AG09309 (cell line): ENCODE measurements around the gene MGME1.

ENCODE experiments used
- DNase-seq: peaks from one replicate; pipeline ENCODE4 v3.0.0-alpha.2; 2010; ENCODE audit warnings: low read depth
- H3K4me3 ChIP-seq: 2 replicates; pipeline ENCODE4 v1.5.1; 2011; ENCODE audit warnings: mild to moderate bottlenecking, low read depth, low read length, moderate library complexity; ENCODE audit not compliant: control insufficient read depth
- CTCF ChIP-seq: IDR thresholded peaks from 2 replicates; pipeline ENCODE4 v1.5.1; 2011; ENCODE audit warnings: mild to moderate bottlenecking, low read depth, low read length, inconsistent platforms; ENCODE audit not compliant: insufficient read depth, control insufficient read depth; ENCODE audit errors: missing control alignments

Gene MGME1, protein sequence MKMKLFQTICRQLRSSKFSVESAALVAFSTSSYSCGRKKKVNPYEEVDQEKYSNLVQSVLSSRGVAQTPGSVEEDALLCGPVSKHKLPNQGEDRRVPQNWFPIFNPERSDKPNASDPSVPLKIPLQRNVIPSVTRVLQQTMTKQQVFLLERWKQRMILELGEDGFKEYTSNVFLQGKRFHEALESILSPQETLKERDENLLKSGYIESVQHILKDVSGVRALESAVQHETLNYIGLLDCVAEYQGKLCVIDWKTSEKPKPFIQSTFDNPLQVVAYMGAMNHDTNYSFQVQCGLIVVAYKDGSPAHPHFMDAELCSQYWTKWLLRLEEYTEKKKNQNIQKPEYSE

DNA sequence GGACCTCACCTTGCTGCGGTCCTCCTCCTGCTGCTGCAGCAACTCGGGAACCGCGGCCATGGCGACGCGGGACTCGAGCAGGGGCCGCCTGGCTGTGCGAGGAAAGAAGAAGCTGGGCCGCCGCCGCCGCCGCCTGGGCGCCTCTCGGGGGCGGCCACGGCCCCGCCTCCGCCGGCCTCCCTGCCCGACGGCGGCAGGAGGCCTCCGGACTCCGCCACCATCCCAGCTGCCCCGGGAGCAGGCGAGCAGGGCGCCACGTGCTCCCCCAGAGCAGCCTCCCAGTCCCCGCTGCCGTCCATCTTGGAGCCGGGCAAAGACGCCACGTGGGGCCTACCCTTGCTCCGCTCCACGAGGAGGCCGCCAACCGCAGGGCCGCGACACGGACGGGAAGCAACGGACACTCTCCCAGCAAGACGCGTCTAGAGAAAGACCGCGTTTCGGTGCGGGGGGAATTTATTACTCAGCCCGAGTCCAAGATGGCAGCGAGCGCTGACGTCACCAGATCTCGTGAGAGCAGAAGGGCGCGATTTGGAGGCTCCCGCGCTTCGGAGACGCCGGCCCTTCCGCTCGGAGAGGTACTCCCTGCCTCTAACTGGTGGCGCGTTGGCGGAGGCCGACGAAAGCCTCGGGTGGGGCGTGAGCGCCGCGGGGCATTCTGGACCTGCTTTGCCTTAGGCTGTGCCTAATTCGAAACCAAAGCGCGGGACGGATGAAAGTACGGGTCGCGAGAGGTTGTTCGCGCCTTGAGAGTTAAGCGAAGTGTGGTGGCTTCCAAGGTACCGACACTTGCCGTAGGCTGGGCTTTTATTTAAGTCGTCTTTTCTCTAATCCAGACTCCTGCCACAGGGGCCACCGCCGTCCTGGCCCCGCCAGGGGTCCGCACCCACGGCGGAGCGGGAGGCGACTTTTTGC is at the start of gene MGME1, which contains the start of gene SNX5:
TSS of gene MGME1 (plus strand) at position 653 of the 912 bp plus-strand sequence. CDS start 842 bp downstream, outside the sequence.
TSS of gene SNX5 (minus strand) at position 429 of the 912 bp plus-strand sequence. CDS start at position 60, 369 bp downstream.
- H3K4me3 ChIP-seq = peak within 1 kb of the TSS; percentile 92
- peak; percentile 97 for DNase-seq
- no peak for TF ChIP-seq CTCF

DNA sequence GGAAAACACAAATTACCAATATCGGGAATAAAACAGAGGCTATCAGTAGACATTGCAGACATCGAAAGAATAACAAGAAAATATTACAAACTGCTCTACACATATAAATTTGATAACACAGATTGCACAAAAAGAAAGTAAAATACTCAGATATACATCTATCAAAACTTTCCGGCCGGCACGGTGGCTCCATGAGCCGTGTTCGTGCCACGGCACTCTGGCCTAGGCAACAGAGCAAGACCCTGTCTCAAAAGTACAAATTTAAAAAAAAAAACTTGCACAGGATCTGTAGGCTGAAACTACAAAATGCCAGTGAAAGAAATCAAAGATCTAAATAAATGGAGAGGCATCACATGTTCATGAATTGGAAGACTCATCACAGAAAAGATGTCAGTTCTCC is 49.7 kb upstream of the MGME1 start:
- no peak for DNase-seq
- TF ChIP-seq CTCF = no peak
- H3K4me3 ChIP-seq = no peak overlapping the region

DNA sequence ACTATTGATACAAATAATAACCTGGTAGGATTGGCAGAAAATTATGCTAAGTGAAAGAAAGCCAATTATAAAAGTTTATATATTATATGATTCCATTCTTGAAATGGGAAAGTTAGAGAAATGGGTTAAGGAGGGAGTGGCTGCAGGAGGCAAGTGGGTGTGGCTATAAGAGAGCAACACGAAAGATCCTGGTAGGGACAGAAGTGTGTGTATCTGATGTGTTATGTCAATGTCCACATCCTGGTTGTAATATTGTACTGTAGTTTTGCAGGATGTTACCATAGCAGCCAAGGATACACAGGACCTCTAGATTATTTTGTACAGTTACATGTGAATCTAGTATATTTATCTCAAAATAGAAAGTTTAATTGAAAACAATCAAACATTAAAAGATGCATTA is 47.0 kb upstream of the MGME1 start:
- TF ChIP-seq CTCF = no peak
- no peak overlapping the region for H3K4me3 ChIP-seq
- DNase-seq = no peak

GRCh38 chr20:17925141-17925939 is 43.5 kb upstream of the MGME1 start:
- no peak overlapping the region for H3K4me3 ChIP-seq
- no peak for DNase-seq
- TF ChIP-seq CTCF = no peak

DNA sequence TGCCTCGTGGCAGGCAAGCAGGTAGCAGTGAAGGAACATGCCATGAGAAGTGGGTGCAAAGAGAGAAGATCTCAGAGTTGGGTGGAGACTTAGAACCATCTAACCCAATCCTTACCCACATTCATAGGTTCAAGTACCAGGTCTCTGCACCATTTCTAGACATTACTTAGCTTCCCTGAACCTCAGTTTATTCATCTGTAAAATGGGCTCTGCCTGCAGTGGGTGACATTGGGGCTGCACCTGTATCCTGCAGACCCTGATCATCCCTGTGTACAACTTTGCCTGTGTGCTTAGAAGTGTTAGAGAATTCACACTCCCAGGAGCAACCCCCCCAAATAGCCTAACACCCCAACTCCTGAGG is 42.9 kb upstream of the MGME1 start:
- DNase-seq = no peak
- TF ChIP-seq CTCF = no peak
- no peak overlapping the region for H3K4me3 ChIP-seq

- no peak overlapping the region for H3K4me3 ChIP-seq
- no peak for TF ChIP-seq CTCF
- no peak for DNase-seq
Observed at GRCh38 chr20:17928211-17928611, 40.6 kb upstream of the MGME1 start.
